Fibroblast of the conjunctiva (primary cell): ENCODE data around the gene JAGN1.
A peak's percentile ranks its signal among the peaks of the same experiment; 100 is the strongest.
"Not testable (repeated sequence)": the region's sequence is repeated elsewhere in the genome, so short reads cannot be mapped to it uniquely, and the experiment has no call there.

Experiments used
- DNase-seq: peaks from one replicate; pipeline ENCODE4 v3.0.0-alpha.2; 2010; ENCODE audit warnings: low read depth

Gene JAGN1

GRCh38 chr3:9918261-9919038 lies 28.0 kb downstream of the JAGN1 start:
- DNase-seq: no peak

GRCh38 chr3:9928158-9928557 lies 37.7 kb downstream of the JAGN1 start:
- DNase-seq: no peak

- DNase-seq: no peak
These were observed 40.5 kb downstream of the JAGN1 start for GRCh38 chr3:9930804-9931418.

GRCh38 chr3:9932535-9932842 lies 42.1 kb downstream of the JAGN1 start:
- DNase-seq: no peak

- no peak for DNase-seq
These were observed 42.6 kb downstream of the JAGN1 start for GRCh38 chr3:9932843-9933560.

- DNase-seq: peak; percentile 86
These were observed 43.3 kb downstream of the JAGN1 start, which contains the start of gene CRELD1 for GRCh38 chr3:9933561-9934234. Gene CRELD1, plus strand, starts transcription at chr3:9933834. Its CDS starts 605 bp downstream, at chr3:9934439.

GRCh38 chr3:9934235-9934621 lies 43.8 kb downstream of the JAGN1 start:
- no peak for DNase-seq

GRCh38 chr3:9934993-9935392 lies 44.6 kb downstream of the JAGN1 start:
- no peak for DNase-seq

GRCh38 chr3:9935966-9936510 lies 45.6 kb downstream of the JAGN1 start:
- DNase-seq: no peak

GRCh38 chr3:9937486-9938238 lies 47.3 kb downstream of the JAGN1 start:
- DNase-seq: no peak

- DNase-seq: no peak
These were observed 48.6 kb downstream of the JAGN1 start for GRCh38 chr3:9938966-9939365.

- DNase-seq: not testable (repeated sequence)
These were observed 49.5 kb downstream of the JAGN1 start for GRCh38 chr3:9939906-9940305.

GRCh38 chr3:9940746-9941145 lies 50.3 kb downstream of the JAGN1 start:
- no peak for DNase-seq

- no peak for DNase-seq
These were observed 51.8 kb downstream of the JAGN1 start for GRCh38 chr3:9942164-9942563.

GRCh38 chr3:9942934-9943690 lies 52.7 kb downstream of the JAGN1 start:
- no peak for DNase-seq
